ENCODE data around the gene TMEM218. TPM values are rescaled to one million over a fixed set of nuclear protein-coding genes. Genes with fewer than 3 reads are reported as not detected.

TMEM218 gene
- total RNA-seq, 1 experiment from 2014 or later: 14.3 TPM

DNA sequence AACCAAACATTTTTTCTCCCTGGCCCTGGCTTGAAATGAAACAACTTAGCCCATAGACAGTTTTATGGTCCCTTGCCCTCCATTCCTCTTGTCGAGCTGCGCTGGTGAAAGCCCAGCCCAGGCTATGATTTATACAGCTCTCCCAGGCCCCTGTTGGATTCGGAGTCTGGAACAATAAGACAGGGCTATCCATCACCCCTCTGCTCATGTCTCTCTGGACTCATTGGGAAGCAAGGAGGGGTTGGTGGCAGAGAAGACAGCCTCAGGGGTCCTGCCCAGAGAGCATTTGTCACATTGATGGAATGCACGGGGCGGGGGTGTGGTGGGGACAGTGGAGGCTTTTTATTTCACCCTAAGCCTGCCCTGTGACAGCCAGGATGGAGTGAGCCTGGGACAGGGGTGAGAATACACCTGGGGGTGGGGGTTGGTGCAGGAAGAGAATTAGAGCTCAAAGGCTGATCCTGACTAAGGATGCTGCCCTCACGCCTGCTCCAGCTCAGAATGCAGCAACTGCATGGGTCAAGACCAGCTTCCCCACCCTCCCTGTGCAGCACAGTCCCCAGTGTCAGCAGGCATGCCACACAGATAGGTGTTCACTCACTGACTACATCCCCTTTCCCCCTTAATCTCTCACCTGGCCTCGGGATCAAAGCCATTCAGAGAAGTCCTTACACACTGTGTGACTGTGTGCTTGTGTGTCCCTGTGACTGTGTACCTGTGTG is 43.1 kb upstream of the TMEM218 start:
- no peaks in the 10 kb centered on the region; a peak in 1 of 7 replicates for H3K36me3 Mint-ChIP-seq (ENCODE audit: insufficient read depth in 1 of 3, low read depth in 3 of 3)
- H3K9ac ChIP-seq (ENCODE audit: extremely low read depth, insufficient read length, low read length): no peak overlapping the region
- no peaks in the 10 kb centered on the region for H3K79me1 ChIP-seq (ENCODE audit: insufficient read depth, low read depth, low read length, poor library complexity, severe bottlenecking)
- DNase-seq: peak; percentile 9
- H2AFZ ChIP-seq (ENCODE audit: low read length): no peak overlapping the region
- no peak overlapping the region for H3K27ac ChIP-seq (ENCODE audit: insufficient read length, low read depth, low read length)
- no peak overlapping the region for H3K23ac ChIP-seq (ENCODE audit: insufficient read length, low read depth, low read length)
- H2BK12ac ChIP-seq (ENCODE audit: insufficient read length, low read depth, low read length): no peak overlapping the region
- no peaks in the 10 kb centered on the region; the same call in 1 of the 2 replicates for H3K27me3 ChIP-seq (ENCODE audit: insufficient read depth, low read length)
- H3K18ac ChIP-seq (ENCODE audit: insufficient read length, low read depth, low read length): no peak overlapping the region
- H4K5ac ChIP-seq (ENCODE audit: insufficient read length, low read depth, low read length): no peak overlapping the region
- H3K14ac ChIP-seq (ENCODE audit: insufficient read depth, low read length): no peak overlapping the region
- peaks cover 0 to 6% of the 10 kb centered on the region in 2 experiments; a peak in 3 of 5 replicates for H3K9me3 Mint-ChIP-seq
- H3K27ac Mint-ChIP-seq: no peak overlapping the region
- H2BK15ac ChIP-seq (ENCODE audit: low read depth, low read length): no peak overlapping the region
- H3K27me3 Mint-ChIP-seq (ENCODE audit: low read depth): peaks cover 33% of the 10 kb centered on the region
- no peaks in the 10 kb centered on the region for H3K79me2 ChIP-seq (ENCODE audit: insufficient read depth, low read length)
- H3K4me3 Mint-ChIP-seq: no peak overlapping the region
- H3K4me1 ChIP-seq (ENCODE audit: insufficient read depth, low read length): no peaks in the 10 kb centered on the region
- no peaks in the 10 kb centered on the region for H3K9me3 ChIP-seq (ENCODE audit: control insufficient read depth, low read depth, low read length)
- no peak overlapping the region for H3T11ph ChIP-seq (ENCODE audit: low read length)
- no peak overlapping the region for H3K4me2 ChIP-seq (ENCODE audit: insufficient read depth, insufficient read length, low read length)
- no peaks in the 10 kb centered on the region for H3K23me2 ChIP-seq (ENCODE audit: insufficient read length, low read depth, low read length, poor library complexity, severe bottlenecking)
- H2BK20ac ChIP-seq (ENCODE audit: low read depth, low read length, poor library complexity, severe bottlenecking): no peak overlapping the region
- H2BK120ac ChIP-seq (ENCODE audit: low read depth, low read length, poor library complexity, severe bottlenecking): no peak overlapping the region
- no peak overlapping the region for H2AK5ac ChIP-seq (ENCODE audit: insufficient read length, low read length)
- no peak overlapping the region for H2BK5ac ChIP-seq (ENCODE audit: insufficient read length, low read length)
- no peaks in the 10 kb centered on the region for H4K20me1 ChIP-seq (ENCODE audit: control insufficient read depth, insufficient read depth, insufficient read length)
- WGBS (ENCODE audit: extremely low coverage, insufficient read length, low lambda C conversion rate): no CpG with 5 or more reads among the region's 7 CpGs
- no peak overlapping the region for H3K4ac ChIP-seq (ENCODE audit: low read depth, low read length)
- no peak overlapping the region for H3K56ac ChIP-seq (ENCODE audit: insufficient read length, low read depth, low read length)
- no peak overlapping the region for H4K91ac ChIP-seq (ENCODE audit: insufficient read length, low read depth, low read length)
- H4K8ac ChIP-seq (replicated peaks; ENCODE audit: insufficient read length, low read depth, low read length): no peak overlapping the region
- H3K4me1 Mint-ChIP-seq: peaks cover 9 to 14% of the 10 kb centered on the region in 2 experiments
- TF ChIP-seq, protein P1, sequence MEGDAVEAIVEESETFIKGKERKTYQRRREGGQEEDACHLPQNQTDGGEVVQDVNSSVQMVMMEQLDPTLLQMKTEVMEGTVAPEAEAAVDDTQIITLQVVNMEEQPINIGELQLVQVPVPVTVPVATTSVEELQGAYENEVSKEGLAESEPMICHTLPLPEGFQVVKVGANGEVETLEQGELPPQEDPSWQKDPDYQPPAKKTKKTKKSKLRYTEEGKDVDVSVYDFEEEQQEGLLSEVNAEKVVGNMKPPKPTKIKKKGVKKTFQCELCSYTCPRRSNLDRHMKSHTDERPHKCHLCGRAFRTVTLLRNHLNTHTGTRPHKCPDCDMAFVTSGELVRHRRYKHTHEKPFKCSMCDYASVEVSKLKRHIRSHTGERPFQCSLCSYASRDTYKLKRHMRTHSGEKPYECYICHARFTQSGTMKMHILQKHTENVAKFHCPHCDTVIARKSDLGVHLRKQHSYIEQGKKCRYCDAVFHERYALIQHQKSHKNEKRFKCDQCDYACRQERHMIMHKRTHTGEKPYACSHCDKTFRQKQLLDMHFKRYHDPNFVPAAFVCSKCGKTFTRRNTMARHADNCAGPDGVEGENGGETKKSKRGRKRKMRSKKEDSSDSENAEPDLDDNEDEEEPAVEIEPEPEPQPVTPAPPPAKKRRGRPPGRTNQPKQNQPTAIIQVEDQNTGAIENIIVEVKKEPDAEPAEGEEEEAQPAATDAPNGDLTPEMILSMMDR (conservative IDR thresholded peaks at IDR 0.05): no peak

Data from H9 (cell line).